Breast epithelium (tissue), 3 donors: Measurements from ENCODE around the gene SLC9B2.

Experiments
- CTCF ChIP-seq, 3 donors: fragments of 450-650 bp; IDR thresholded peaks; one replicate each; pipeline ENCODE4 v1.5.1; 2016 to 2017; ENCODE audit warnings: antibody characterized with exemption in 3 of 3, mild to moderate bottlenecking in 3 of 3, moderate library complexity in 3 of 3
- POLR2A ChIP-seq: fragments of 450-650 bp; IDR thresholded peaks from one replicate; pipeline ENCODE4 v1.6.1; 2016; ENCODE audit warnings: antibody characterized with exemption, mild to moderate bottlenecking, moderate library complexity

- no peak for TF ChIP-seq CTCF (IDR thresholded peaks at IDR 0.05)
- no peak for TF ChIP-seq POLR2A
Measured at GRCh38 chr4:103029300-103029699, 47.3 kb downstream of the SLC9B2 start.
